Effector CD4-positive, alpha-beta T cell (primary cell): Measurements from ENCODE around the gene MSLN.

Experiments used
- DNase-seq: peaks from one replicate; pipeline ENCODE4 v3.0.0-alpha.2; 2020

MSLN gene

DNA sequence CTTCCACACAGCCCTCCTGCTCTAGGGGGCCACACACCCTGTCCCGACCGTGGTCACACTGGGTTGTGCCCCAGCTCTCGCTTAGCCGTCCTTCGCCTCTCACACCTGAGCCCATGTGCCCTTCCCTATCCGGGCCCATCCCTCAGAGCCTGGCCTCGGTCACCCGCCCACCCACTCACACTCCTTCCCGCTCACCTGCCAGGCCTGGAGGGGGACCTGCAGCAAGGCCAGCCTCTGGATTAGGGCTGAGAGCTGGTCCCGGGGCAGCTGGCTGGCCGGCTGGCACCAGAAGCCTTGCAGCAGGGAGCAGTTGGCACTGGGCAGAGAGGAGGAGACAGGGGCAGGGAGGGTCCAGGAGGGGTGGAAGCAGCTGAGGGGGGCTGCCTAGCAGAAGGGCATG is 17.9 kb downstream of the MSLN start:
- no peak for DNase-seq

DNA sequence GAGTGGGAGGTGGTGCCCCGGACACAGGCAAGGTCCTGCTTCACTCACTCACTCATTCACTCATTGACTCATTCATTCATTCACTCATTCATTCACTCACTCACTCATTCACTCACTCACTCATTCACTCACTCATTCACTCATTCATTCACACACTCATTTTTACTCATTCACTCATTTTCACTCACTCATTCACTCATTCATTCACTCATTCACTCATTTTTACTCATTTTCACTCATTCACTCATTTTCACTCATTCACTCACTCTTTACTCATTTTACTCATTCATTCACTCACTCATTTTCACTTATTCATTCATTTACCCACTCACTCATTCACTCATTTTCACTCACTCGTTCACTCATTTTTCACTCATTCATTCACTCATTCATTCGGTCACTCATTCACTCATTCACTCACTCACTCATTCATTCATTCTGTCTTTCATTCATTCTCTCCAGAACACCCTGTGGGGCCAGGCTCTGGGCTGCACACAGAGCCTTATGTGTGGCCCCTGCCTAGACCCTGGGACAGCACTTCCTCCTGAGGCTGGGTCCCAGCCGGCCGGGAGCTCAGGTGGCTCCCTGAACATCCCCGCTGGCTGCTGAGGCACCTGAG is 18.5 kb downstream of the MSLN start:
- DNase-seq = no peak

DNA sequence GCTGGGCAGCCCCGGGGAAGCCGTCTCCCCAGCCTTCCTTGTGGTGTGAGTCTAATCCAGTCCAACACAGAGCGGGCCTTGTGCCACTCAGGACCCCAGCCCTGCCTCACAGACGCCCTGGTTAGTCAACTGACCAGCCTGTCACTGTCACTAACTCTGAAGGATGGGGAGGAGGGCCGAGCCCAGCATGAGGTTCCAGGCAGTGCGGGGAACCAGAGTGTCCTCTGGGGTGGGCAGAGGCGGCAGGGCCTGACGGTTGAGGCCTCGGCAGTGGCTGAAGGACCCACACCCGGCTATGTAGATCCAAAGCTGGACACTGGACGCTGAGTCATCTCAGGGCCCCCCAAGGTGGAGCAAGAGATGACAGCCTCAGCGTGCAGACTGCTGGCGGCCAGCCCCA is 19.0 kb downstream of the MSLN start:
- DNase-seq = no peak

DNA sequence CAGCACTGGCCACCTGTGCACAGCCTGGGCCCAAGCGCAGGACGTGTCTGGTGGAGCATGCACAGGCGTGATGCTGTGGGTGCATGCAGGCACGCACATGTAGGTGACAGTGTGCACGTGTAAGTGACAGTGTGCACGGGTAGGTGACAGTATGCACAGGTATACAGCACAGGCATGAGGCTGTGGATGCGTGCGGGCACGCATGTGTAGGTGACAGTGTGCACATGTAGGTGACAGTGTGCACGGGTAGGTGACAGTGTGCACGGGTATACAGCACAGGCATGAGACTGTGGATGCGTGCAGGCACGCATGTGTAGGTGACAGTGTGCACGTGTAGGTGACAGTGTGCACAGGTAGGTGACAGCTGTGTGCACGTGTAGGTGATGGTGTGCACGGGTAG is 19.8 kb downstream of the MSLN start:
- no peak for DNase-seq

DNA sequence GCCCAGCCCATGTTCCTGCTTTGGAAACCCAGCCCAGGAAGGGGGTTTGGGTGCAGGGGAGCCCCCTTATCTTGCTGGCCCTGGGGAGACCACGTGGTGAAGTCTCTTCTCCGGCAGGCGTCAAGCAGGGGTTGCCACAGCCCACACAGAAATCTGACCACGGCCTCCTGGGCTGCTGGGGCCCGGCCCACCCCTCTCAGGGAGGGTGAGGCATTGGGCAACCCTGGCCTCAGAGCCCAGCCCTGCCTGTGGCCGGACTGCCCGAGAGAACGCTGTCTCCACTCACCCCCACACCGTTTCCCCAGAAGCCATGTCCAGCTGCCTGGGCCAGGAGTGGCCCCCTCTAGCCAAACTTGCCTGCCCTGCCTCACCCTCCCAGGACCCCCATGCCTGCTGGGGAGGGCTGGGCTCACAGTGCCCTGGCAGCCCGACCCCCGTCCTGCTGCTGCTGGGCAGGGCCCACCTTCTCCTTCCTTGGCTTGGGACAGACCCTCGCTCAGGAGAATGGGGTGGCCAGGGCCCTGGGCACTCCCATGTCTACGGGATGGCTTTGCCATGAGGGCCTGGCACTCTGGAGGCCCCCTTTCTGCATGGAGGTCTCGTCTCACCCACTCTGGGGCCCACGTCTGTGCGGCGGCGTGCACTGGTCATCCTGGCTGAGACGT is 20.9 kb downstream of the MSLN start:
- DNase-seq = no peak

DNA sequence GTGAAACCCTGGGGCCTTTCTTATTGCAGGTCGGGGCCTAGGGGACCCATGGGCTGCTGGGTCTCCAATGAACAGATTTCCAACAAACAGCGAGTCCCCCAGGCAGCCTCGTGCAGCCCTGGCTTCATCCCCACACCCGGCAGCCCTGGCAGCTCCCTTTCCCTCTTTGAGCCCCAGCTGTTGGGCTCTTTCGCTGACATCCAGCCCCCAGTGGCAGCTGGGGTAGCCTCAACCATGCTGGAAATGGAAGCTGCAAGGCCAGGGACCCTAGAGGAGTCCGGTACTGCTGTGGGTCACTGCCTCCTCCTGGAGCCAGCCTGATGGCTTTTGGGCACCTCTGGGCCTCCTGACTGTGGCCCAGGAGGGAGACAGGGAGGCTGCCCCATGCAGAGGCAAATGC is 21.7 kb downstream of the MSLN start:
- DNase-seq = no peak

DNA sequence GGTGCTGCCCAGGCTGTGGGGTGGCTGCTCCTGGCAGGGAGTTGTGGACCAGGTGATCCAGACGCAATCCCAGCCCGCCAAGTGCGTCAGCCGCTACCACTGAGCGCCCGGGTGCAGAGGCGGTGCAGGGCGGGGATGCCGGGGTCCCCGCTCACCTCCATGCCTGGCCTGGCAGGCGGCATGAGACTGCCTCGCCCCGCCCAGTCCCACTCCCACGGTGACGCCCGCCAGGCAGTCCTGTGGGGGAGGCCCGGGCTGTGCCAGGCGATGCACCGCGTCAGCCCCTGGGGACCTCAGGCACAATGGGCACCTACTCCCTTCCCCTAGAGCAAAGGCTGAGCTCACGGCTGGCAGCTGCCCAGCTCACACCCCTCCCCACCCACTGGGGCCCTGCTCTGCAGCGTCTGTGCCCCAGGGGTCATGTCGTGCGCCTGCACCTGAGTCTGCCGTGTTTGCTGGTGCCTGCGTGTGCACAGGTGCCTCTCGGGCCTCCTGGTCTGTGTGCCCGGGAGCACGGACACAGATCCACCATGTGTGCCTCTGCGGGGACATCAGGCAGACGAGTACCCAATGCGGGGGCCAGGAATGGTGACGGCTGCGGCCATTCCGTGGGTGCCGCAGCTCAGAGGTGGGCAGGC is 22.4 kb downstream of the MSLN start:
- DNase-seq = no peak

DNA sequence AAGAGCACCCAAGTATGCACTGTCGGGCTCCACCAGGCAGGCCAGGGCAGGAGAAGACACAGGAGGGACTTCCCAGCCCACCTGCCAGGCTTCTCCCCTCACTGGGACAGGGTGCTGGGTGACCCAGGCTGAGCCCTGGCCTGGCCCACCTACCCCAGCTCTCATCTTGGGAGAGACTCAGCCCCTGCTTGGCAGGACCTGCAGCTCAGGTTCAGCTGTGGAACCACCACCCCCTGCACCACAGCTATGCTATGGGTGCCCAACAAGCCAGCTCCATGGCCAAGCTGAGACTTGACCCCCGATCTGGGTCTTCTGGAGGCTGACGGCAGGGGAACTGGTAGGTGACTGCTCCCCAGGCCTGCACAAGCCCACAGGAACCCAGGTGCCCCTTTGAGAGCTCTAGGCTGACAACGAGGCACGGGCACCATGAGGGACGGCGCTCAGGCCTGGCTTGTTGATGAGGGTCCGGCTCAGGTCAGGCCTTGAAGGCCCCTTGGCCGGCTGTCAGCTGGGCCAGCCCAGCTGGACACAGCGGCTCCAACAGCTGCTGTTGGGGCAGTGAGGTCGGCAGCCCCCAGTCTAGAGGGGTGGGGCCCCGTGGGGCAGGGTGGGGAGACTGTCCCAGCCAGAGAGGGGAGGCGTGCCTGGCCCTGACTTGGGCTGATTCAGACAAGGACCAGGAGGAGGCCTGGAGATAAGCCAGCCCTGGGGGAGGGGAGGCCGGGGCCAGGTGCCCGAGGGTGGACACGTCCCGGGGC is 23.0 kb downstream of the MSLN start:
- no peak for DNase-seq

DNA sequence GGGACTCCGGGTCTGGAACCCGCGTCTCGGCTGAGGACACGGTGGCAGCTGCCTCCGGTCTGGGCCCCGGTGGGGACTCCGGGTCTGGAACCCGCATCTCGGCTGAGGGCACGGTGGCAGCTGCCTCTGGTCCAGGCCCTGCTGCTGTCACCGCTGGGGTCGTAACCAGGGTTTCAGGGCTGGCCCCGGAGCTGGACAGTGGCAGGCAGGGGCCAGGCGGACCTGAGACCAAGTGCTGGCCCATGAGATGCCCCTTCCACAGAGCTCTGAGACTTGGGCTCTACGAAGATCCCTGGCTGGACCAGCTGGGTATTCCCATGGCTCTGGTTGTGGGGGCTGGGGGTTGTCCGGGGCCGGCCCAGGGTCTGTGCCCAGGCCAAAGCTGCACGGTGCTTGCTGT is 23.9 kb downstream of the MSLN start:
- DNase-seq = no peak

DNA sequence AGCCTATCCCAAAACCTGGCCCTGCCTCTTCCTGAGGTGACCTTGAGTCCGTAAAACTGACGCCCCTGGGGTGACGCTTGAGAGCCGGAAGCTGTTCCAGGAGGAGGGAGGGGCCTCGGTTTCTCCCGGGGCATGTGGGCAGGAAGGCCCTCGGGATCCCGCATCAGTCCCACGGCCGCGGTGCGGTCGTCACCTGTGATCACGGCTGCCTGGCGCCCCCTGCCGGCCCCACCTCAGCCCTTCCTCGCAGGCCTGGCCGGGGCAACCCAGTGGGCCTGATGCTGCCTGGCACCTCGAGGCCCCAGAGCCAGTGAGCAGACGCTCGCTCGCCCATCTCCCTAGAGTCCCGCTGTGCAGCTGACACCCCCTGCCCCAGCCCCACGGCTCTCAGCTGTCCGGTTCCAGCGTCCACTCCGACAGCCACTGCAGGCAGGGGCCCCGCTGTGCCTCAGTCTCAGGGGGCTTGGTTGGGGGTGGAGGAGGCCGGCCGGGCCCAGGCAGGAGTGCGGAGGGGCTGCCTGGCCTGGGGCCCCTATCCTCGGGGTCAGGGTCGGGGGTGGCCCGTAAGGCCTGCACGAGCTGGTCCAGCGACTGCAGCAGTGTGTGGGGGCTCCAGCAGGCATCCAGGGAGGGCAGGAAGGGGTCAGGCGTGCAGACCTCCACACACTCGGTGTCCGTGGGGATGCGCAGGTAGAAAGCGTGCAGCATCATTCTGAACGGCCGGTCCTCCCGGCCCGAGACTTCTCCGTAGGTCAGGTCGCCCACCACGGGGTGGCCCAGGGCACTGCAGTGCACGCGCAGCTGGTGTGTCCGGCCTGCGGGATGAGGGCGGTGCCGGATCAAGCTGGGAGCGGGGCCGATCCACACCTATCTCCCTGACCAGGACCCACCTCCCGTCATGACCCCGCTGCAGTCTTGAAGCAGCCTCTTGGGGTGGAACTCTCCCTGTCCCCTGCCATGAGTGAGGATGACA is 25.3 kb downstream of the MSLN start:
- DNase-seq = peak; percentile 67

DNA sequence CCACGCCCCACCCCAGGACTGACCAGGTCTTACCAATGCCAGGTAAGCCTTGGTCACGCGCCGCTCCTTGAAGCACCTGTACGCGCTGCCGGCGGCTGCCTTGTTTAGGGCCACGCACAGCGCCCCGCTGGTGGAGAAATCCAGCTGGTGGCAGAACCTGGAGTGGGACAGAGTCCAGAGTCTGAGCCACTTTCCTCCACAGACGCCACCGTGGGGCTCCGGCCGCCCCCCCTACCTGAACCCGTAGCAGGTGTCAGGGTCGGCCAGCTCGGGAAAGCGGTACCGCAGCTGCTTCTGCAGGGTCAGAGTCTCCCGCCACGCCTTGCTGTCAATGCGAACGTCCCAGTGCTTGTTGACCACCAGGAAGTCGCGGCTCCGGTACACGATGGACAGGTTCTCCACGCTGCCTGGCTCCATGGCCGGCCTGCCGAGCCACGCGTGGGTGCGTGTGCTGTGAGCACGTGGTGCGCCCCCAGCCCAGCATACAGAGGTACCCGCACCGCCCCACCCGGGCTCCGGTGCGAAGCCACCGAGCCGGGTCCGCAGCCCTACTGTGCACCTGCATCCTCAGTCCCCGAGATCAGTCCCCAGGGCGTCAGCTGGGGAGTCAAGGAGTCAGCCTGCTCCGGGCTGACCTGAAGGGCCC is 26.9 kb downstream of the MSLN start:
- DNase-seq = no peak

DNA sequence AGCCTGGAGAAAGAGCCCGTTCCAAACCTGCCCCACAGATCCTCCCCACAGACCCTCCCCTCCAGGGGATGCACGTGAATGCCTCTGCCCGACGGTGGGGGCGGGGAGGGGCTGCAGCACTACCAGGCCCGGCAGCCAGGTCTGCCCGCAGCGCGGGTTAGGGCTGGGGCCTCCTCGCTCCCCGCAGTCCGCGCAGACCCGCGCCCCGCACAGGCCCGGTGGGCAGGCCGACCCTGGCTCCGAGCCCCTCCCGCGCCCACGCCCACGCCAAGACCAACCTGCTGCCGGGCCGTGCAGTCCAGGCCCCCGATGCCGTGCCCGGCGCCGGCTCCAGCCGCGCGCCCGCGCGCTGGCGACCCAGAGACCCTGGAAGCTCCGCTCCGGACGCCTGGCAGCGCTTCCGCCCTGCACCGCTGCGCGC is 27.5 kb downstream of the MSLN start, which contains the start of gene RPUSD1:
RPUSD1 (minus strand) TSS at position 404 of the 421 bp plus-strand sequence. CDS start 644 bp downstream, outside the sequence.
- no peak for DNase-seq

DNA sequence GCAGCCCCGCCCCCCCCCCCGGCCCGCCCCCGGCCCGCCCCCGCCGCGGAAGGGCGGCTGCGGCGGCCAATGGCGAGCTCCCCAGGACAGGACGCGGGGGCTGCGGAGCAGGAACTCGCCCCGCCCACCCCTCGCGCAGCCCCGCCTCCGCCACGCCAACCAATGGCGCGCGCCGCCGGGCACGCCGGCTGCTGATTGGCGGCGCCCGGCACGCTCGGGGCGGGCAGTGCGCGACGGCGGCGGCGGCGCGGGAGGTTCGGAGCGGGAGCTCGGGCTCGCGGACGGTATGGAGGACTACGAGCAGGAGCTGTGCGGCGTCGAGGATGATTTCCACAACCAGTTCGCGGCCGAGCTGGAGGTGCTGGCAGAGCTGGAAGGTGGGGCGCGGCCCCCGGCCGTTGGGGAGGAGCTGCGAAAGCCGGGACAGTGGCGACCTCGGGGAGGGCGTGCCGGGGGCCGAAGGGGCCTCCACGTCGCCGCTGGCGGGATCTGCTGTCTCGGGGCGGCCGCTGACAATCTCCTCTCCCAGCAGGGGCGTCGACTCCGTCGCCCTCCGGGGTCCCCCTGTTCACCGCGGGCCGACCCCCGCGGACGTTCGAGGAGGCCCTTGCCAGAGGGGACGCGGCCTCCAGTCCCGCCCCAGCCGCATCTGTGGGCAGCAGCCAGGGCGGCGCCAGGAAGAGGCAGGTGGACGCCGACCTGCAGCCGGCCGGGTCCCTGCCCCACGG is 28.0 kb downstream of the MSLN start, which contains the start of gene CHTF18:
CHTF18 (plus strand) TSS at position 222 of the 728 bp plus-strand sequence; CDS start at position 287, 65 bp downstream.
- peak; percentile 89 for DNase-seq

DNA sequence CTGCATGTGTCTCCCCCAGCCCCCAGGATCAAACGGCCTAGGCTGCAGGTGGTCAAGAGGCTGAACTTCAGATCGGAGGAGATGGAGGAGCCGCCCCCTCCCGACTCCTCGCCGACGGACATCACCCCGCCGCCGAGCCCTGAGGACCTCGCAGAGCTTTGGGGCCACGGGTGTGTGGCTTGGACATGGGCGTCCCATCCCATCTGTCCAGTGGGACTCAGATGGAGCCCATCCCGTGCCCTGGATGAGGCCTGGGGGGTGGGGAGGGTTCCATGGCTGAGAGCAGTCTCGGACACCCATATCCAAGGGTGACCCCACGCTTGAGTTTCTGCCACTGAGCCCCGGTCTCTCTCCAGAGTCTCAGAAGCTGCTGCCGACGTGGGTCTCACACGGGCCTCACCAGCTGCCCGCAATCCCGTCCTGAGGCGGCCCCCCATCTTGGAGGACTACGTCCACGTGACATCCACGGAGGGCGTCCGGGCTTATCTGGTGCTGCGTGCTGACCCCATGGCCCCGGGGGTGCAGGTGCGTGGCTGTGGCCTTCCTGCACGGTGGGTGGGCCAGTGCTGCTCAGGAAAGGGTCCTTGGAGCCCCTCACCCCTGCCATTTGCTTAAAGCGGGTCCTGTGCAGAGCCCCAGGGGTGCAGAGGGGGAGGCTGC is 28.8 kb downstream of the MSLN start:
- no peak for DNase-seq

DNA sequence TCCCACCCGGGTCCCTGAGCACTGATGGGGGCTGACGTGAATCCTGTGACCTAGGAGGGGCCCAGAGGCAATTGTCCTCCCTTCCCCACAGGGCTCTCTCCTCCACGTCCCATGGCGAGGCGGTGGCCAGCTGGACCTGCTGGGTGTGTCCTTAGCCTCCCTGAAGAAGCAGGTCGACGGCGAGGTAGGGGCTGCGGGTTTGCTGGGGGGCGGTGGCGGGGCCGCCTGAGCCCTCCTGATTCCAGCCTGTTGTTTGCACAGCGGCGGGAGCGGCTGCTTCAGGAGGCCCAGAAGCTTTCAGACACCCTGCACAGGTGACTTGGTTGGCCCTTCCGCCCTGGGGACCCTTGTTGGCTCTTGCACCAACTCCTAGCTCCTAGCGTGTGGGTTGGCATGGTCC is 29.6 kb downstream of the MSLN start:
- DNase-seq = no peak

DNA sequence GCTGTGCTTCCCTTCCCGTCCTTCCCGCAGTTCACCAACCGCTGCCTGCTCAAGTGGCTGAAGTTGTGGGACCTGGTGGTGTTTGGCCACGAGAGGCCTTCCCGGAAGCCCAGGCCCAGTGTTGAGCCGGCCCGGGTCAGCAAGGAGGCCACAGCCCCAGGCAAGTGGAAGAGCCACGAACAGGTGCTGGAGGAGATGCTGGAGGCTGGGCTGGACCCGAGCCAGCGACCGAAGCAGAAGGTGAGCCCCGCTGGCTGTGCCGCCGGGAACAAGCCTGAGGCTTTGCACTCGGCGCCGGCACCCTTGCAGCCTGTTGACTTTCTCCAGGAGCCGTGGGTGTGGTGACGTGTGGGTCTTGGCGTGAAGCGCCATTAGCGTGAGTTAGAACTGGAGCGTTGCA is 30.6 kb downstream of the MSLN start:
- DNase-seq = no peak

DNA sequence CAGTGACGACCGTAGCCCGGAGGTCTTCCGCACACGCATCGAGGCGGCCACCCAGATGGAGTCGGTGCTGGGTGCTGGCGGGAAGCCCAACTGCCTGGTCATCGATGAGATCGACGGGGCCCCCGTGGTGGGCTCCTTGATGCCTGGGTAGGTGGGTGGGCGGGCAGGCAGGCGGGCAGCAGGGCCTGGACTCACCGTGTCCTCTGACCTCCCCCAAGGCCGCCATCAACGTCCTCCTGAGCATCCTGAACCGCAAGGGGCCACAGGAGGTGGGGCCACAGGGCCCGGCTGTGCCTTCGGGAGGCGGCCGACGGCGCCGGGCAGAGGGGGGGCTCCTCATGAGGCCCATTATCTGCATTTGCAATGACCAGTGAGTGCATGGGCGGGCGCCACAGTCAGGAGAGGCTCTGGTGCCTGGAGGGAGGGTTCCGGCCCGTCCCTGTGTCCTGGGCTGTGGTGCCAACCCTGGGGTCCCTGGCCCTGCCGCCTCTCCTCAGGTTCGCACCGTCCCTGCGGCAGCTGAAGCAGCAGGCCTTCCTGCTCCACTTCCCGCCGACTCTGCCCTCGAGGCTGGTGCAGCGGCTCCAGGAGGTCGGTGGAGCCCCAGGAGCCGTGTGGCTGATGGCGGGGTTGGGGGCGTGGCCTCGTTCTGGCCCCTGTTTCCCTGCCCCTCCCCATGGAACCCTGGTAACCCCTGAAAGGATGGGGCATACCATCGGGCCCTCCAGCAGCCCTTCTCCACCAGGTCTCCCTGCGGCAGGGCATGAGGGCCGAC is 31.9 kb downstream of the MSLN start:
- no peak for DNase-seq

DNA sequence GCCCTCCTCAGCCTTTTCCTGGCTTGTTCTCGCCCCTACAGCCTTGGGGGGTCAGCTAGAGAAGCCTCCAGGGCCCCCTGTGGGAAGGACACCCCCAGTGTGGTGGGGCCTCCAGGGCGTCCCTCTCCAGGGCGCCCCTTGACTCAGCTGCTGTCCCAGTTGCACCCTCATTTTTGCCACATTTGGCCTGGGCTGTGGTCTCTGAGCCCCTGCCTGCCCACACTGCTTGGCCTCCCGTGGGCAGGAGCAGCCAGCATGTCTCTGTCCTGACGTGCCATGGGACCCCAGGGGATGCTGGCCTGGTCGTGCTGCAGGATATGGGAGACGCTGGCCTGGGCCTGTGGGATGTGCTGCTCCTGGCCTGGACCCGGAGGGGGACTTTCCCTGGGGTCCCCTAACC is 32.9 kb downstream of the MSLN start:
- DNase-seq = no peak

DNA sequence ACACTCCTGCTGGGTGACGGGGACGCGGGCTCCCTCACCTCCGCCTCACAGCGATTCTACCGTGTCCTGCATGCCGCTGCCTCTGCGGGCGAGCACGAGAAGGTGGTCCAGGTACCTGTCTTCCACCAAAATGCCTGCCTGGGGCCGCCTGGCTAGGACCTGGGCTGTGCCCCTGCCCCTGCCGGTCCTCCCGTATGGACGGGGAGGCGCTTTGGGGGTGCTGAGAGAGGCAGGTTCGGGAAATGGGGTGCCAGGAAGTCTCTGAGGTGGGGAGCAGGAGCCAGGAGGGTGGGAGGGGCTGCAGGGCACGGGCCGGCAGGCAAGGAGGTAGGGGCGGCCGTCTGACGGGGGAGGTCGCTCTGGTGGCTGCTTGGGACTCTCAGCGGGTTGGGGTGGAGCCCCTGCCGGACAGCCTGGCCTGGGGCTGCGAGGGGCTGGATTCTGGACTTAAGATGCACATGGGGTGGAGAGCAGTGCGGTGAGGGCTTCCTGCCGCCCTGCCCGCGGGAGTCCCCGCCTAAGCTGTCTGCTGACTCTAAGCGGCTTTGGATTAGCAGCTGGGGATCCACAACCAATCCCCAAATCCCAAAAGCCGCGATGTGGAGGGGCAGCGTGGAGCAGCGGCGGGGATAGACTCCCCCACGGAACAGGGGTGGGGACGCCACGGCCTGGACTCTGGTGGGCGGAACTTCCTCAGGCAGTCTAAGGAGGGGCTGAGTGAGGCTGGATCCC is 33.7 kb downstream of the MSLN start:
- no peak for DNase-seq
